Measurements from ENCODE around the gene ESYT1. TPM values are rescaled to one million over a fixed set of nuclear protein-coding genes. Genes with fewer than 3 reads are reported as not detected.

The ESYT1 gene
- total and polyA plus RNA-seq, 10 of the 15 experiments (the other 5 are each of a cell fraction or from before 2014, with no cell fraction given): 47.5 to 120 (median 87.1) TPM

- no peak for TF ChIP-seq TAF1 (IDR thresholded peaks at IDR 0.05; ENCODE audit: borderline replicate concordance, low read depth, low read length)
These were observed 48.1 kb upstream of the ESYT1 start, which contains the start of gene ERBB3 (continued) for GRCh38 chr12:56079723-56080555.

DNA sequence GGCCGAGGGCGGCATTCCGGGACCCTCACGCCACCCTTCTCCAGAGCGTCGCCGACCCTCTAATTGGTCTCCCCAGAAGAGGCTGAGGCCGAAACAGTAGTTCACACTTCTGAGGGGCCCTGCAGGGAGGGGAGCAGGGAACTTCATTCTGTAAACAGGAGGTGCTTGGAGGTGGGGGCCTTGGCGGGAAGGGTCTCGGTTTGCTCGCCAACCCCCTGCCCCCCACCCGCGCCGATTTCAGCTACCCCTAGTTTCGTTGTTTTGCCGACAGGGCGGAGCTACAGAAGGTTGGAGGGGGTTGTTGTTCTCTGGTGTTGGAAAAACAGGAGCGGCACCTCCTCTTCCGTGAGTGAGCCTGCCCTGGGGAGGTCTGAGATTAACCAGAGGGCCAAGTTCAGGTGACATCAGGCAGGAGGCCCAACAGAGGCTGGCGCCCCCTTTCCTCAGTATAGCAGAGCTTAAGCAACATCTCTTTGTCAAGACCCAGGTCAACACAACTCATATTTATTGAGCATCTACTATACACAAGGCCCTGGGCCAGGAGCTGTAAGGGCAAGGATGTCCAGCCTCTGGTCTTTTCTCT, 47.4 kb upstream of the ESYT1 start:
- Histone ChIP-seq H3K36me3 (ENCODE audit: control insufficient read depth in 2 of 2, insufficient read depth in 2 of 2, low read length in 1 of 2) (no peaks in the 10 kb centered on the region), H3K9me3 (replicated peaks; ENCODE audit: control insufficient read depth, insufficient read depth, low read length) (no peaks in the 10 kb centered on the region), H3K27me3 (replicated peaks in 1 of 2; ENCODE audit: control insufficient read depth in 2 of 2, insufficient read depth in 2 of 2, low read length in 1 of 2) (peaks cover 9 to 15% of the 10 kb centered on the region in 2 experiments; a peak in 3 of 4 replicates), H4K20me1 (ENCODE audit: control insufficient read depth, insufficient read depth) (no peaks in the 10 kb centered on the region), H3K79me2 (ENCODE audit: control insufficient read depth, insufficient read depth, low read length) (no peaks in the 10 kb centered on the region), H3K27ac (ENCODE audit: control insufficient read depth, insufficient read depth) (no peak overlapping the region), H3K4me3 (no peak overlapping the region; the same call in 1 of the 2 replicates), H3K9ac (ENCODE audit: control insufficient read depth, insufficient read depth, low read length) (no peak overlapping the region), H3K4me2 (ENCODE audit: control insufficient read depth, insufficient read depth) (no peak overlapping the region), H2AFZ (ENCODE audit: control insufficient read depth, low read depth, low read length) (no peak overlapping the region), H3K4me1 (ENCODE audit: control insufficient read depth, insufficient read depth, low read length) (no peaks in the 10 kb centered on the region)
- in situ Hi-C loops (cut with MboI) (no loop called here), intact Hi-C loops (cut with micrococcal nuclease; ENCODE audit: unreplicated experiment) (loop anchor here (5.0 kb wide), 1 partner anchor 33 kb away; no protein-coding TSS in a partner anchor)
- ChIA-PET CTCF (no interaction called here), SMC1A (ENCODE audit: uncharacterized antibody, unreplicated experiment) (no interaction called here), POLR2A (no interaction called here), RAD21 (ENCODE audit: unreplicated experiment) (no interaction called here)
- BruUV-seq (replicated peaks): no TSS peak
- TF ChIP-seq, protein P1, sequence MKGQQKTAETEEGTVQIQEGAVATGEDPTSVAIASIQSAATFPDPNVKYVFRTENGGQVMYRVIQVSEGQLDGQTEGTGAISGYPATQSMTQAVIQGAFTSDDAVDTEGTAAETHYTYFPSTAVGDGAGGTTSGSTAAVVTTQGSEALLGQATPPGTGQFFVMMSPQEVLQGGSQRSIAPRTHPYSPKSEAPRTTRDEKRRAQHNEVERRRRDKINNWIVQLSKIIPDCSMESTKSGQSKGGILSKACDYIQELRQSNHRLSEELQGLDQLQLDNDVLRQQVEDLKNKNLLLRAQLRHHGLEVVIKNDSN (IDR thresholded peaks at IDR 0.05; ENCODE audit: borderline replicate concordance, extremely low read length, insufficient read depth, low read depth, low read length): no peak
- TF ChIP-seq, protein P2, sequence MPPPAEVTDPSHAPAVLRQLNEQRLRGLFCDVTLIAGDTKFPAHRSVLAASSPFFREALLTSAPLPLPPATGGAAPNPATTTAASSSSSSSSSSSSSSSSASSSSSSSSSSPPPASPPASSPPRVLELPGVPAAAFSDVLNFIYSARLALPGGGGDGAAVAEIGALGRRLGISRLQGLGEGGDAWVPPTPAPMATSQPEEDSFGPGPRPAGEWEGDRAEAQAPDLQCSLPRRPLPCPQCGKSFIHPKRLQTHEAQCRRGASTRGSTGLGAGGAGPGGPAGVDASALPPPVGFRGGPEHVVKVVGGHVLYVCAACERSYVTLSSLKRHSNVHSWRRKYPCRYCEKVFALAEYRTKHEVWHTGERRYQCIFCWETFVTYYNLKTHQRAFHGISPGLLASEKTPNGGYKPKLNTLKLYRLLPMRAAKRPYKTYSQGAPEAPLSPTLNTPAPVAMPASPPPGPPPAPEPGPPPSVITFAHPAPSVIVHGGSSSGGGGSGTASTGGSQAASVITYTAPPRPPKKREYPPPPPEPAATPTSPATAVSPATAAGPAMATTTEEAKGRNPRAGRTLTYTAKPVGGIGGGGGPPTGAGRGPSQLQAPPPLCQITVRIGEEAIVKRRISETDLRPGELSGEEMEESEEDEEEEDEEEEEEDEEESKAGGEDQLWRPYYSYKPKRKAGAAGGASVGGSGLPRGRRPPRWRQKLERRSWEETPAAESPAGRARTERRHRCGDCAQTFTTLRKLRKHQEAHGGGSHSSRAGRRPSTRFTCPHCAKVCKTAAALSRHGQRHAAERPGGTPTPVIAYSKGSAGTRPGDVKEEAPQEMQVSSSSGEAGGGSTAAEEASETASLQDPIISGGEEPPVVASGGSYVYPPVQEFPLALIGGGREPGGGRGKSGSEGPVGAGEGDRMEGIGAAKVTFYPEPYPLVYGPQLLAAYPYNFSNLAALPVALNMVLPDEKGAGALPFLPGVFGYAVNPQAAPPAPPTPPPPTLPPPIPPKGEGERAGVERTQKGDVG (CRISPR knock-in tag; IDR thresholded peaks at IDR 0.05): no peak
- TF ChIP-seq IRF4 (IDR thresholded peaks at IDR 0.05; ENCODE audit: low read depth, low read length) (no peak), KAT2A (conservative IDR thresholded peaks at IDR 0.05; ENCODE audit: control insufficient read depth, low read depth, low read length) (no peak), RFX5 (IDR thresholded peaks at IDR 0.05; ENCODE audit: low read depth, low read length) (no peak), NFYA (IDR thresholded peaks at IDR 0.05; ENCODE audit: borderline replicate concordance, low read depth, low read length) (no peak), RB1 (IDR thresholded peaks at IDR 0.05; ENCODE audit: borderline replicate concordance) (no peak), FOS (IDR thresholded peaks at IDR 0.05; ENCODE audit: borderline replicate concordance, extremely low read depth, insufficient read length) (no peak)
- TF ChIP-seq, protein P3, sequence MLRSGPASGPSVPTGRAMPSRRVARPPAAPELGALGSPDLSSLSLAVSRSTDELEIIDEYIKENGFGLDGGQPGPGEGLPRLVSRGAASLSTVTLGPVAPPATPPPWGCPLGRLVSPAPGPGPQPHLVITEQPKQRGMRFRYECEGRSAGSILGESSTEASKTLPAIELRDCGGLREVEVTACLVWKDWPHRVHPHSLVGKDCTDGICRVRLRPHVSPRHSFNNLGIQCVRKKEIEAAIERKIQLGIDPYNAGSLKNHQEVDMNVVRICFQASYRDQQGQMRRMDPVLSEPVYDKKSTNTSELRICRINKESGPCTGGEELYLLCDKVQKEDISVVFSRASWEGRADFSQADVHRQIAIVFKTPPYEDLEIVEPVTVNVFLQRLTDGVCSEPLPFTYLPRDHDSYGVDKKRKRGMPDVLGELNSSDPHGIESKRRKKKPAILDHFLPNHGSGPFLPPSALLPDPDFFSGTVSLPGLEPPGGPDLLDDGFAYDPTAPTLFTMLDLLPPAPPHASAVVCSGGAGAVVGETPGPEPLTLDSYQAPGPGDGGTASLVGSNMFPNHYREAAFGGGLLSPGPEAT (IDR thresholded peaks at IDR 0.05; ENCODE audit: low read depth): no peak
- no peak for FAIRE-seq
- no peak for DNase-seq (ENCODE audit: low read depth, low spot score)
- WGBS (ENCODE audit: insufficient coverage, insufficient replicate concordance, low lambda C conversion rate, missing lambda C conversion rate): 46% methylated on average over 12 of the region's 20 CpGs
- ATAC-seq: no peak
